Fibroblast of skin of left biceps (primary cell): ENCODE data around the gene GFRA1.
"Not testable (repeated sequence)": the region's sequence is repeated elsewhere in the genome, so short reads cannot be mapped to it uniquely, and the experiment has no call there.

Experiments
- DNase-seq, 2 experiments: peaks; one replicate each; pipeline ENCODE4 v3.0.0-alpha.2; 2013; ENCODE audit warnings: low read depth in 2 of 2

Gene GFRA1

DNA sequence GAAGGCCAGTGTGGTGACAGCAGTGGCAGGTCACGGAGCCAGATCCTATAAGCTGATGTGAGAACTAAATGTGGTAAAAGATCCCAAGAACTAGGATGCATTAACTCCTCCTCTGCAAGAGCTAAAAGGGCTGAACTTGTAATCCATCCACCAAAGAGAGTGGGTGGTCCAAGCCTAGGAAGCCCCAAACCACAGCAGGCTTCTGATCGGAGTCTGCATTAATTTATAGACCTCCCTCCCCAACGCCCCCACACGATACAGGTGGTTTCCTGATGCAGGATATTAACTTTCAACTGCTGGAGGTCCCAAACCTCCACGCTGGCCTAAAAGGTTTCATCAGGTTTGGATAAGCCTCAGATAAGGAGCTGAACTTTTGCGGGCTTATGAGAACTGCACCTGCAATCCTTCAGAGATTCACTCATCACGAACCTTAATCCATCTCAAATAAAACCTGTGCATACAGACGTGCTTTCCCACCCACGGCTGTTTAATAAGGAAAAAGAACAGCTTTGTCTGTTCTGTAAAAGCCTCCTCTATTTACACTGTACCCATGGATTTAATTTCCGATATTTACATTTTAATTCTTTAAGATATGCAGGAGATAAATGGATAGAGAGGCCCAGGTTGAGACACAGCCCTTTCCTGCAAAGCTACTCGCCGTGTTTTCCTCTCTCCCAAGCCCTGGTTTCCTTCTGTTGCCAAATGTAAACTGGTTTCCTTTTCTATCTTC lies 74.9 kb downstream of the GFRA1 start:
- DNase-seq: no peak

DNA sequence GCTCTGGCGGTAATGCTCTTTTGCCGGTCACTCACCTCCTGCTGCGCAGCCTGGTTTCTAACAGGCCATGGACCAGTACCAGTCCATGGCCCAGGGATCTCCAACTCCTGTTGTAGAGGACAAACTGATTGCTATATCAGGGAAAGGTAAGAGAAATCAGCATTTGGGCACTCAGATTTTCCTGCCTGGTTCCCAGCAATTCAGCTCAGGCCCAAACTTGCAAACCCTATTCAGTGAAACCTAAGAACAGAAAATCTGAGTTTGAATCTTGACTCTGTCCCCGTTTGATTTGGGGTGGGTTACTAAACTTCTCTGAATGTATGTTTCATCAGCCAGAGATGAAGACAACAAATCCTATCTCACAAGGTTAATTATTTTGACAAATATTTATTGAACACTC lies 77.4 kb downstream of the GFRA1 start:
- no peak for DNase-seq

DNA sequence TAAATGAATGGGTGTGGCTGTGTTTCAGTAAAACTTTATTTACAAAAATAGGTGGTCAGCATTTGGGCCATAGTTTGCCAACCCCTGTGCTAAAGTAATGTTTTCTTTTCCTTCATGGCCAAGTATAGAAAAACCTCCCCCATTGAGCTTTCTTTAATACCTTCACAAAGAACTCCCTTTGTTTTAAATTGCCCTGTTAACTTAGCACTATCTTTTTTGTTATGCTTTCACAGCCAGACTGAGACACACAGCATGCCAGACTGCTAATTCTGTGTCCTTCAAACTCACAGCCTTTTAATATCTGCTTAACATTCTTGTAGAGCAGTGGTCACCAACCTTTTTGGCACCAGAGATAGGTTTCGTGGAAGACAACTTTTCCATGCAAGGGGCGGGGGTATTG lies 78.0 kb downstream of the GFRA1 start:
- no peak for DNase-seq

DNA sequence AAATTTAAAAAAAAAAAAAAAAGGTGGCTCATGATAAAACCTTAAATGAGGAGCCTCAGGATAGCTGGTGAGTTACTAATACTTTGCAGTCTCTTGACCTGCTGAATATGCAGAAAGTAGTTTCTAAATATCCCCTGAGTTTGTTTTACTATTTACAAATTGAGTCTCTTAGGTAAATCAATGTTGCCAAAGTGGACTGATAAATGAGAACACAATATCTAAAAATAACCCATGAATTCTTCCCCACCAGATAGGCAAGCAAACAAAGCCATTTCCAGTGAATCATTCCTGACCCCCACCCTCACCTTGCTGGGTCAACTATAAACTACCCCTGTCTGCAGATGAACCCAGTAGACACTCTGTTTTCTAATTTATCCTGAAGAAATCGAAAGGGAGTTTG lies 78.9 kb downstream of the GFRA1 start:
- no peak for DNase-seq

DNA sequence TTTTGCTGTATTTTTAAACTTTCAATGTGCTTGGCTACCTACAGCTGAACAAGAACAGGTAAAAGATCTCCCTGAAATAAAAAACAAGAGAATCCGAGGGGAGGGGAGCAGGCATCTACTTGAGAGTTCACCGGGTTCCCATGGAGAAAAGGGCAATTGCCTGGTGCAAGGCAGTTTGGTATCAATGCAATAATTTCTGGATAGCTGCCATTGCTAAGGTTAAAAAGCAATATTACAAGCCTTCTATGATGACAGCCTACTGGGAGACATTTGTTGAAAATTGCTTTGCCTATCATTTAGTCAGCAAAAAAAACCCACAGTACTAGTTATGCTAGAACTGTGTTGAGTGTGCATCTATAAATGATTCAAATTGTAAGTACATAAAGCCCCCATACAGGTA lies 82.1 kb downstream of the GFRA1 start:
- no peak for DNase-seq

DNA sequence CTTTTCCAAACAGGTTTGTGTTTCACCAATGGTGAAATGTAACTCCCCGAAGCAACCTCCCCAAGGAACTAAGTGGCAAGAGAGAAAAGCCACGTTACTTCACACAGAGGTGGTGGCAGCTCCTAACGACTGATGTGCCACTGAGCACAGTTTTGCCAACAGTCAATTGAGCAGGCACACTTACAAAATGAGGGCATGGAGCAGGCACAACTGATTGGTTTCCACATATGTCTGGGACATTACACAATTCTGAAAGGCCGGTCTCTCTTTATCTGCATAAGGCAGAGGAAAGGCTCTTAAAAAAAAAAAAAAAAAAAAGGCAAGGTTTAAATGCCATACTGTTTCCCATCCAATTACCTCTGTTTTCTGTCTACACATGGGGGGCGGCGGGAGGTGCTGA lies 86.7 kb downstream of the GFRA1 start:
- DNase-seq: no peak

DNA sequence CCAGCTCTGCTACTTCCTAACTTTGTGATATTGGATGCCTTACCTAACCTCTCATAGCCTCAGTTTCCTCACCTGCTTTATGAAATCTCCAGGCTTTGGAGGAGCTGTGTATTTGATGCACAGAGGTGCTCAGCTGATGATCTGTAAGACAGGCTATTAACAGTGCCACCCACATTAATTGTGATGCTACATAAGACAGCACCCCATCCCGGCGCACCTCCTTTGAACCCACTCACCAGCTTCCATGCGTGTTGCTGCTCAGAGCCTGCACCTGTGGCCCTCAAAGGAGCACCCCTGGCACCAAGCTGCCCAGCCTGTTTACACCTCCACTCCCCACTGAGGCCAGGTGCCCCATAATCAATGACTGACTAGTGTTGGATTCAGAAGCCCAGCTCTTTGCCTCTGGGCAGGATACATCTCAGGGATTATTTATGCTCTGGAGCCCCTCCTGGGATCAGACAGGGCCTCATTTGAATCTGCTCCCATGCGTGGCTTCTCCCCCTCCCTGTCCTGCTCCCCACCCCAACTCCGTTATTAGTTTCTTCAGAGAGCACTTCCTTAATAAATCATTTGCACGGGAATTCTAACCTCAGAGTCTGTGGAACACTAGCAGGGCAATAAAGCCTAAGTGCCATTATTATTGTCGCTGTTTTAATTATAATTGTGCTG lies 87.7 kb downstream of the GFRA1 start:
- no peak for DNase-seq

DNA sequence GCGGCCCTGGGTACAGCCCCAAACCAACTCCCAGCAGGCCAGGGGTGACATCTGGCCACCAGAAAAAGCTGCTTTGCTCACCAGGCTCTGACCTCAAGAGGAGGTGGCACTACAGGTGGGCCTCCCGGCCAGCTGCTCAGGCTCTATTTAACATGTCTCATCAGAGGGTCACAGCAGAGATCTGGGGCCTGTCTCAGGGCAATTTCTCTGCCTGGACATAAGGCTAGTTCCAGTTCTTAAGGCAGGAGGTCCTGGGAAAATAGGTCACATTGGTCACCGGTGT lies 88.6 kb downstream of the GFRA1 start:
- no peak for DNase-seq

DNA sequence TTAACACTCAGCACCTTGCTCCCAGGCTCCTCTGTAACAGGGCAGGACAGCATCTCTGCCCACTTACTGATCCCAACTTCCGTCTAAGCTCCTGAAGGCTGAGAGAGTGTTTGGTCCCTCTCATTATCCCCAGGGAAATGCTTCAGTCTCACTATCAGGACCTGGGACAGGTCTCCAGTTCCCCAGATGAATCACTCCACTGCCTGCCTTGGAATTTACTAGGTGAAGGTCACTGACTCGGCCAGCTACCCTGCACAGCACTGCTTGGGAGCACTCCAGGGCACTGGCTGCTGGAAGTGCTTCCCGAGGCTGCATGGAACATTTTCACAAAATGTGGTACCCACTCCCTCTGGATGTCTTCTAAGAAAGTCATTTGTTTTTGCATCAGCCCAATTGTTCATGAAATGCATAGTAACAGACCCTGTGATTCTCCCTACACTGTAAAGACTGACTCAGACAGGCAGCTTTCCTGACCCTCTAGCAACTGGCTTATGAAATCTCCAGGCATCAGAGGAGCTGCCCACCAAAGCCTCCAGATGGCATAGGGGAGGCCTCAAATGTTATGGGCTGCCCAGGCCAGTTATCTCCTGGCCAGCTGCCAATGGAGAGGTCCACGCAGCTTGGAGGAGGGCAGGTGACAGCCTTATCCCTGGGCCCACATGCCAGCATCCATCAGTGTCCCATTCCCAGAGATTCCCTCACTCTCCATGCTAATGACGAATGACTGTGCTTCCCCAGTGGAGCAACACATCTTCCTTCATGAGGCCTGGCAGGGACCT lies 89.1 kb downstream of the GFRA1 start:
- DNase-seq: no peak

DNA sequence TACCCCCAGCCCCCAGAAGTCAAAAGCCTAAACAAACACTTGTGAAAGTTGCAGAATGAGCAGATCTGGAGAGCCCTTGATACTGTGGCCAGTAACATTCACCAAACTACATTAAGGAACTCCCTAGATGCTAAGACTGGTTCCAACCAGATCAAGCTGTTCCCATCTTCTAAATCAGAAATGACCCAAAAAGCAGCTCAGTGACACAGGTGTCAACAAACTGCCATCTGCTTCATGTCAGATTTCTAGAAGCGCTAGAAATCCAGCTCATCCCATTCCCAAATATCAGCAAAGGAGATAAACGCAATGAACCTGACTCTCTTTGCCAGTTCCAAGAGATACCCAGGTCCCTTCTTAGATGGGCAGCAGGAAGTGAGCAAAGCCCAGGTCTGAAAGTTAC lies 90.6 kb downstream of the GFRA1 start:
- no peak for DNase-seq

DNA sequence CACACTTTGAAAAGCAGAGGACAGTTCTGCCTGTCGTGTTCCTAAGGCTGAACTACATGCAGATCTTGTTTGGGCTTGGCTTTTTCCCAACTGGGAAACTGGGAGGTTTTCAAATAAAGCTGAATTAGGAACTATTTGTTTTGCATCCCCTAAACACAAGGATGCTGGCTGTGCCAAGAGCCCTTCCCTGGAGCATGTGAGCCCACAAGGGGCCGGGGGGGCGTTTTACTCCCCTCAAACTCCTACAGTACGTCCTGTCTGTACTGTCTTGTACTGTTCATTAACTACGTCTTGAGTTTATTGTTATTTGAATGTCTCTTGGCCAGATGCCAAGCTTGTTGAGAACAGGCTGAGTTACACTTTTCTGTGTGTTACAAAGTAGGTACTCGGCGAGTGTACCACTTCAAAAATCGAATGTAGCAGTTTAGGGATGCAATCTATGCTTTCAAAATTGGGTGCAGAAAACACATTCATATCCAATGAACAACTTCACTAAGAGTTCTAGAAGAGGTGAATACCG lies 94.9 kb downstream of the GFRA1 start:
- no peak for DNase-seq

DNA sequence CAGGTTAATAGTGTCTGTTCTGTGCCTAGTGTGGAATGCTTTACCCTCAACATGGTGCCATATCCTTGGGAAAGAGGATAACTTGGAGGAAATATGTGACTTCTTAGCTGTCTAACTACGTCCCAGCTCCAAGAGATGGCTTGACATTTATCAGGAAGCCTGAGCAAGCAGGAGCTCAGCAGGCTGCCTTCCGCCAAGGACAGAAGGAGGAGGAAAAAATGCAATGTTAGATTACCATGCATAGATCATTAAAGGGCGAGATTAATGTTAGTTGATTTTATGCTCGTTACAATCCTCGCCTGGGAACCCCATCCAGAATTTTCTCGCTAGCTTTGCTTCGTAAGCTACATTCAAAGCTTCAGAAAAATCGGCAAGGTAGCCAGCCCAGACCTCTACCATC lies 97.8 kb downstream of the GFRA1 start:
- DNase-seq: no peak

DNA sequence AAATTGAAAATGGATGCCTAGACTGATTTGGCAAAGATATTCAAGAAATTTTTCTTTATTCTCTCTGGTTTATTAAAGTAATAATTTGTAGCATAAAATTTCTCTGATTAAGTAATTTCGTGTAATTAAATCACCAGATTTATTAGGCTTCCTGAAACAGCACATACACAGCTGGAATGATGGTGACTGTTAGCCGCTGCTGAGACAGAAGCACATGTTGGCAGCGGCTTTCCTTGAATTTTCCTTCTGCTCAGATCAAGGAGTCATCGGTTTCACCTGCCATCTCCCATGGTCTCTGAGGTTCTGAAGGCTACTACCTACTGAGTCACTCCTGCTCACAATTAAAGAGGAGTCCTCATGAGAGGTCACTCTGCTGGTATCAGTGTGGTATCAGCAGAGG lies 101.5 kb downstream of the GFRA1 start:
- no peak for DNase-seq

DNA sequence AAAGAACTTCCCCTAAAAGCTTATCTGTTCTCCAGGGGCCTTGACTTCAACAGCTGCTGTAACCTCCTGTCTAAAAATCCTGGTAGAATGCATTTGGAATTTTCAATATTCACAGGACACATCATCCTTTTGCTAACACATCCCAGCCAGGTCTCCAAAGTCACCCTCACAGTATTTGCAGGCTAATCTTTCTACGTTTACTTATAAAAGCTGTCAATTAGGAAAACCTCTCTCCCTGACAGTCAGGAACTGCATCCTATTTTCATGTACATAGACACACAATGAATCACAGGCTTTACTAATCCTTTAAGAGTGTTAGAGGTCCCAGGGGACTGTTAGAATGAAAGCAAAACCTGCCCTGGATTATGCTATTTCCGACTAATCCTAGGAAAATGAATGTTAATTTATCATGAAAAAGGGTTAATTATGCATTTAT lies 102.2 kb downstream of the GFRA1 start:
- DNase-seq: peak; percentile 64 to 66

DNA sequence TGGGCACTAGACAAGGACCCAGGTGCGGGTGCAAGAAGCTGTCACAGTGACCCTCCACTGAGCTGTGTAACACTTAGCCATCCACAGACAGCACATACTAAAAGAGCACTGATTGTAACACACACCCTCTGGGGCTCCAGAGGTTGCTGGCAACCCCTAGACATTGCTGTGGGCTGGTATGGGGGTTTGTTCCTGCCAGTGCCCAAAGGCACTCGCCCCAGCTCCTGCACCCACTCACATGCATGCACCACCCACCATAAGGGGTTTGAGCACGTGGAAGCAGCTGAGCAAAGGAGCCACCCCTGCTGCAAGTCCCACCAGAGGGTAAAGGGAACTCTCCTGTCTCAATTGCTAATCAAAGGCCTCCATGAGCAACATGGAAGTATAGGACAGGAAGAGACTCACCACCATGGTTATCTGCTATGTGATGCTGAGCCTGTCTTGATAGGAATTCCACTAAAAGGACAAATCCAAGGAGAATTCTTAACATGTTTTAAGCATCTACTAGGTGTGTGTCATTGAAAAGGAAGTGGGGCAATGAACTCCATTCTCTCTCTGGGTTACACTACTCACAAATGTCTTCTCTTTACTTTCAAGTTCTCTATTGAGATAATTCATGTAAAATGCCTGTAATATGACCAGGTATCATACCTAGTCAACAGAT lies 103.1 kb downstream of the GFRA1 start:
- DNase-seq: no peak

DNA sequence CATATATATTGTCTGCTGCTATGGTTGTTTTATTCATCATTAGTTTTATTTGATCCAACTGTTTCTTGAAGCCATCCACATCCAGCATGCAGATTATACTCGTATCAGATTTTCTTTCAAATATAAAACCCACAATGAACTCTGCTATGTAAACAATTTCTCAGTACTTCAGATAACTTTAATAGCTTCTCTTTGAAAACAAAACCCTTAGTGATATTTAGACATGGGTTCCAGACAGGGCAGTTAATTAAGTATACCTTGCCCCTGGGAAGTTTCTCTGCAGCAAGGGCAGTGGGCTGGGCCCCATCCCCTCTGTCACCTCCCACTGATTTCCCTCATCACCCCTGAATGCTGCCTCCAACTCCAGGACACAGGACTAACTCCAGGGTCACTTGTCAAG lies 104.3 kb downstream of the GFRA1 start:
- DNase-seq: no peak

DNA sequence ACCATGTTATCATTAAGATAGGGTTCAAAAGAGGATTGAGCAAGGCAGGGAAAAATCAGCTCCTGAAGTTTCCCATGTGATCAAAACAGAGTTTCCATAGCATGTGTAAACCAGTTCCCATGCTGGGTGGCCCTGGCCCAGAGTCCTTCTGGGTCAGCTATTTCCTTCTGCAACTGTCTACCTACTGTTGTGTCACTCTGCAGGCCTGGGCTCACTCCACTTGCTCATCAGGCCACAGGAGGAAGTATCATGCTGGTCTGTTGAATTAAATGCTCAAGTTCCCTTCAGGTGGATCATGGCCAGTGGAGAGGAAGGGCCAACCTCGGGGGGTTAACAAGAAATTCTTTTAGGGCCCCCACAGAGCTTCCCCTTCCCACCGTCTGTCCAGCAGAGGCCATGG lies 104.7 kb downstream of the GFRA1 start:
- no peak for DNase-seq

DNA sequence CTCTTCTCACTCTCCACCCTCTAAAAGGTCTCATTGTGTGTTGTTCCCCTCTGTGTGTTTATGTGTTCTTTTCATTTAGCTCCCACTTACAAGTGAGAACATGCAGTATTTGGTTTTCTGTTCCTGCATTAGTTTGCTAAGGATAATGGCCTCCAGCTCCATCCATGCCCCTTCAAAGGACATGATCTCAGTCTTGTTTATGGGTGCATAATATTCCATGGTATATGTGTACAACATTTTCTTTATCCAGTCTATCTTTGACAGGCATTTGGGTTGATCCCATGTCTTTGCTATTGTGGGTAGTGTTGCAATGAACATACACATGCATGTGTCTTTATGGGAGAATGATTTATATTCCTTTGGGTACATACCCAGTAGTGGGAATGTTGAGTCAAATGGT lies 107.1 kb downstream of the GFRA1 start:
- DNase-seq: not testable (repeated sequence)

DNA sequence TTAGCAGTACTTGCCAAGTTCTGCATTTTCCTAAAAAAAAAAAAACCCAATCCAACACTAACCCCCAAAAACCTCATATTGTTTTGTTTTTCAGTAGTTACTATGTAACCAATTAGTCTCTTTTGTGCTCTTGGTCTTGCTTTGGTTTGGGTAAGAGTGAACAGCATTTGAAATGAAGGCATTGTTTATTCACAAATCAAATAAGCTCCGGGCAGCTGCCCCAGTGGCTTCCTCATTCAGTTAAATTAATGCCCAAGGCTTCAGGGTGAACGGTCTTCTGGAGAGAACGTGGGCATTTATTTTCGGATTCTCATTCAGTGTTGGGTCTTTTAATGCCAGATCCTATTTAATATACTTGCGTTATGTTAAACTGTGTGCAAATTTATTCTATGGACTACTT lies 108.7 kb downstream of the GFRA1 start:
- no peak for DNase-seq

DNA sequence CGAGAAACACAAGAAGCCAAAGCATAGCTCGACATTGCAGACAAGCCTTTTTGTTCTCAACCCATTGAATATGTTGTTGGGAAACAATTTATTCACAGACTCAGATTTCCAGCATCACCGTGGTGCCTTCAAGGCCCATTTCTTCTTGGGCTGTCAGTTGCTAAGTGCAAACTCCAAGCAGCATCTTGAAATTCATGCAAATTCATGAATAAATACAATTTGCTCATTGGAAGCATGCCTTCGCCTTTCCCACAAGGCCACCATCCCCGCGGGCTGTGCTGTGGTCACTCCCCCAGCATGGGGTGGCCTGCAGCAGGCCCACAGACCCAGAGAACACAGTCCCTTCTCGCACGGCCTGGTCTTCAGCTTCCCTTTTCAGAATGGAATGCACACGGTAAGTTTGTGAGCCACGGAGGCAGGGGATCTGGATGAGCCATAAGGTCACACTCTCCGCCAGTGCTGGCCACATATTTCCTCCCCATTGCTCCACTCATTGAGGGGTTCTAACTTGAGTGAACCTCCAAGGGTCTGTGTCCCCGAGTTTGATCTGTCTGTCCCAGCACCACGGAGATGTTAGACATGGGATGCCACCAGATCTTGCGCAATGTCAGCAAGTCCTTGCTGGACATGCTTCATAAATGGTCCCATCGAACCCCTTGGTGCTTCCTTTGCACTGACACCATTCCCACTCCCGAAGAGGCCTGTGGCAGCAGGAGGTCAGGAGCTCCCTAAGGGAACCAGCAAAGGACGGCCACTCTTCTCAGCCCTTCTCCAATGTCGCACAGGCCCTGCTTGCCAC lies 109.5 kb downstream of the GFRA1 start:
- DNase-seq: no peak

DNA sequence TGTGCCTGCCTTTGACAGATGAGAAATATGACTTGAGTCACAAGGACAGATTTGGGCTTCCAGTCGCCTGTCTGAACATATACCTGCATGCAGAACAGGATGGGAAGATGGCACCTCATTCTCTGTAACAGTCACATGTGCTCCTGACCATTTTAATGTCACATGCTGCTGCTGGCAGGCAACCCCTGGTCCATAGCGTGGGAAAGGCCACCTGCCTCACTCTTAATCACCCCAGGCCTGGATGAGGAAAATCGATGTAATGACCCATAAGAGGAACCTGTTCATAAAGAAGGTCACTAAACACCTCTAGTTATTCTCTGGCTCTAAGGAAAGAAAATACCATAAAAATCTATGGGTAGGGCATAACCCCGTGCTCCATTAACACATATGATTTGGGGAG lies 110.2 kb downstream of the GFRA1 start:
- no peak for DNase-seq

DNA sequence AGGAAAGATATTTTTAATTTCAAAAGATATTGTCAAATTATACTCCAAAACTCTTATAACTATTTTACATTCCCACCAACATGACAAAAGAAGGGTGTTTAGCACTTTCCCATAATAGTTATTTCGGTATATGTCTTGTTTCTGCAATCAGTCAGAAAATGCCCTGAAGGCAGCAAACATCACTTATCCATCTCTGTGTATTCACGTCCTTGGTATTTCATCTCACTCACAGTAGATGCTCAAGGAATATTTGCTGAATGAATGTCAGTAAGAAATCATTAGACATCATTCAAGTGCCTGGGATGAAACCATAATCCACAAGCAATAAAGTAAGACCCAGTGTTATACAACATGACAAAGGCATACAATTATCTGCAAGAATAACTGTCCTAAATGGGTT lies 112.7 kb downstream of the GFRA1 start:
- no peak for DNase-seq
